Hepatocyte (in vitro differentiated cells): Measurements from ENCODE around the gene ARCN1. TPM values are rescaled to one million over a fixed set of nuclear protein-coding genes. Genes with fewer than 3 reads are reported as not detected.

Source experiments
- DNase-seq: peaks from one replicate; pipeline ENCODE4 v3.0.0-alpha.2; 2016; ENCODE audit warnings: low spot score
- H2AFZ ChIP-seq: fragments of 200-600 bp; sonication (generic); 2 replicates; pipeline ENCODE4 v1.6.0; 2016; ENCODE audit warnings: antibody characterized with exemption, mild to moderate bottlenecking
- H3K27ac ChIP-seq: fragments of 200-600 bp; sonication (generic); 2 replicates; pipeline ENCODE4 v1.5.1; 2016; ENCODE audit warnings: mild to moderate bottlenecking
- H3K27me3 ChIP-seq: fragments of 200-600 bp; sonication (generic); 2 replicates; pipeline ENCODE4 v1.6.1; 2016
- H3K36me3 ChIP-seq: fragments of 200-600 bp; sonication (generic); replicated peaks from 2 replicates; pipeline ENCODE4 v1.5.1; 2016; ENCODE audit warnings: low read depth; ENCODE audit not compliant: insufficient read depth
- H3K4me1 ChIP-seq: fragments of 200-600 bp; sonication (generic); 2 replicates; pipeline ENCODE4 v1.5.1; 2016; ENCODE audit warnings: mild to moderate bottlenecking, moderate library complexity; ENCODE audit not compliant: insufficient read depth
- H3K4me2 ChIP-seq: fragments of 200-600 bp; sonication (generic); 2 replicates; pipeline ENCODE4 v1.6.0; 2016
- H3K4me3 ChIP-seq: fragments of 200-600 bp; sonication (generic); 2 replicates; pipeline ENCODE4 v1.5.1; 2016; ENCODE audit warnings: mild to moderate bottlenecking
- H3K79me2 ChIP-seq: fragments of 200-600 bp; sonication (generic); 2 replicates; pipeline ENCODE4 v1.6.0; 2017; ENCODE audit warnings: mild to moderate bottlenecking
- H3K9me2 ChIP-seq: fragments of 200-600 bp; sonication (generic); replicated peaks from 2 replicates; pipeline ENCODE4 v1.6.0; 2017; ENCODE audit warnings: mild to moderate bottlenecking; ENCODE audit not compliant: insufficient read depth
- H3K9me3 ChIP-seq: fragments of 200-600 bp; sonication (generic); 2 replicates; pipeline ENCODE4 v1.5.1; 2016; ENCODE audit warnings: low read depth, mild to moderate bottlenecking
- H4K20me1 ChIP-seq: fragments of 200-600 bp; sonication (generic); 2 replicates; pipeline ENCODE4 v1.6.0; 2016; ENCODE audit warnings: mild to moderate bottlenecking; ENCODE audit not compliant: insufficient read depth, poor library complexity, severe bottlenecking
- EZH2 ChIP-seq: fragments of 200-600 bp; sonication (generic); IDR thresholded peaks from 2 replicates; pipeline ENCODE4 v1.6.1; 2016; ENCODE audit warnings: antibody characterized with exemption, mild to moderate bottlenecking, borderline replicate concordance
- EZH2phosphoT487 ChIP-seq: fragments of 200-600 bp; sonication (generic); IDR thresholded peaks from one replicate; pipeline ENCODE4 v1.6.1; 2018; ENCODE audit warnings: antibody characterized with exemption, mild to moderate bottlenecking, low read depth, moderate library complexity; ENCODE audit not compliant: unreplicated experiment, severe bottlenecking
- WGBS: methylation state at CpG from one replicate; pipeline ENCODE4 v1.1.6; 2016; ENCODE audit warnings: low lambda C conversion rate; ENCODE audit errors: missing lambda C conversion rate; 5-methylcytosine and 5-hydroxymethylcytosine counted together
- polyA plus RNA-seq: library from polyadenylated mRNA; unstranded; fragments of >200 nt; fragmentation: Nextera tagmentation; extraction: Ambion mirVana; gene quantifications from 2 replicates; pipeline ENCODE4 v1.2.1, GENCODE V29; 2016
- total RNA-seq: library from RNA; depleted of rRNA; stranded (reverse); fragments of >200 nt; gene quantifications from 2 replicates; pipeline ENCODE4 v1.2.3, GENCODE V29; 2014
- TF ChIP-seq, protein P1 (sequence below): fragments of 200-600 bp; sonication (generic); IDR thresholded peaks from 2 replicates; pipeline ENCODE4 v1.5.1; 2016; ENCODE audit warnings: antibody characterized with exemption, mild to moderate bottlenecking; ENCODE audit not compliant: poor library complexity

The ARCN1 gene
- total and polyA plus RNA-seq, 2 experiments from 2014 or later = 166 to 190 TPM

DNA sequence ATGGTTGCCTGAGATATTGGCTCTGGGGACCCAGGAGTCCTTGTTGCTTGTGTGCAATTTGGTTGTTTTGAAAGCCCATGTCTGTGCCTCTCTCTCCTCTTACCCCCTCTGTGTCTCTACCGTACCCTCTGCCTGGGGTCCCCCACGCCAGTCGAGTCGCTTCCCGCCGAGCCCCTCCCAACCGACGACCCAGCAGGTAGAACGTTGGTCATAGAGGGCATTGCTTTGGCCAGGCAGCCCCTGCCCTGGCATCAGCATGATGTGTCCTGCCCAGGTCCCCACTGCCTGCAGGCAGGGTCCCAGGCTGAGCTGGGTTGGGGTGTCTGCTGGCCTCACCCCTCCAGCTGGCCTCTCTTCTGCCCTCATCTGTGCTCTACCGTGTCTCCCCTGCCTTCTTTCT, 72.3 kb downstream of the ARCN1 start:
- 99% methylated on average over 10 of the region's 10 CpGs for WGBS
- no peaks in the 10 kb centered on the region for H4K20me1 ChIP-seq

DNA sequence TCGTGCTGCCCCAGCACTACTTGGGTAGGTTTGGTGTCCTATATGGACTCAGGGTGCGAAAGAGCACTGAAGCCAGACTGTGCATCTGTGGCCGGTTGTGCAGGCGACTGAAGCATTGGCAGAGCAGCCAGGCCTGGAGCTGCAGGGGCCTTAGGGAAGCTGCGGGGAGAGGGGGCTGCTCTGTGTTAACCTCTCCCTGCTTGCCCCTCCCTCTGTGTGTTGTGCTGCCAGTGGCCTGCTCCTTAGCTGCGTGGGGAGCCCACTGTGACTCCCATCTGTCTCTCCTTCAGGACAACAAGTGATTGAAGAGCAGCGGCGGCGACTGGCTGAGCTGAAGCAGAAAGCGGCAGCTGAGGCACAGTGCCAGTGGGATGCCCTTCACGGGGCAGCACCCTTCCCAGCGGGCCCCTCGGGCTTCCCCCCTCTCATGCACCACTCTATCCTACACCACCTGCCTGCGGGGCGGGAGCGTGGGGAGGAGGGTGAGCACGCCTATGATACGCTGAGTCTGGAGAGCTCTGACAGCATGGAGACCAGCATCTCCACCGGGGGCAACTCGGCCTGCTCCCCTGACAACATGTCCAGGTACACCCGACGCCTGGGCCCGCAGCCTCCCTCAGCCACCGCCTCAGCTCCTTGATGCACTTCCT, 73.0 kb downstream of the ARCN1 start:
- no peak overlapping the region for H3K4me3 ChIP-seq
- H4K20me1 ChIP-seq = no peaks in the 10 kb centered on the region
- WGBS = 98% methylated on average over 24 of the region's 24 CpGs
- H3K79me2 ChIP-seq = no peaks in the 10 kb centered on the region
- no peak overlapping the region for H2AFZ ChIP-seq
- H3K27ac ChIP-seq = no peak overlapping the region
- H3K36me3 ChIP-seq = no peaks in the 10 kb centered on the region
- H3K27me3 ChIP-seq = no peaks in the 10 kb centered on the region
- DNase-seq = no peak
- H3K4me1 ChIP-seq = peaks cover 9% of the 10 kb centered on the region
- H3K9me2 ChIP-seq = no peaks in the 10 kb centered on the region
- no peak overlapping the region for H3K4me2 ChIP-seq
- TF ChIP-seq EZH2 (no peak), EZH2phosphoT487 (no peak)
- TF ChIP-seq, protein P1, sequence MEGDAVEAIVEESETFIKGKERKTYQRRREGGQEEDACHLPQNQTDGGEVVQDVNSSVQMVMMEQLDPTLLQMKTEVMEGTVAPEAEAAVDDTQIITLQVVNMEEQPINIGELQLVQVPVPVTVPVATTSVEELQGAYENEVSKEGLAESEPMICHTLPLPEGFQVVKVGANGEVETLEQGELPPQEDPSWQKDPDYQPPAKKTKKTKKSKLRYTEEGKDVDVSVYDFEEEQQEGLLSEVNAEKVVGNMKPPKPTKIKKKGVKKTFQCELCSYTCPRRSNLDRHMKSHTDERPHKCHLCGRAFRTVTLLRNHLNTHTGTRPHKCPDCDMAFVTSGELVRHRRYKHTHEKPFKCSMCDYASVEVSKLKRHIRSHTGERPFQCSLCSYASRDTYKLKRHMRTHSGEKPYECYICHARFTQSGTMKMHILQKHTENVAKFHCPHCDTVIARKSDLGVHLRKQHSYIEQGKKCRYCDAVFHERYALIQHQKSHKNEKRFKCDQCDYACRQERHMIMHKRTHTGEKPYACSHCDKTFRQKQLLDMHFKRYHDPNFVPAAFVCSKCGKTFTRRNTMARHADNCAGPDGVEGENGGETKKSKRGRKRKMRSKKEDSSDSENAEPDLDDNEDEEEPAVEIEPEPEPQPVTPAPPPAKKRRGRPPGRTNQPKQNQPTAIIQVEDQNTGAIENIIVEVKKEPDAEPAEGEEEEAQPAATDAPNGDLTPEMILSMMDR = no peak
- no peaks in the 10 kb centered on the region for H3K9me3 ChIP-seq

More for the DNA sequence above, 72.3 kb downstream of the ARCN1 start:
- TF ChIP-seq EZH2 = no peak
- no peak for TF ChIP-seq EZH2phosphoT487
- TF ChIP-seq, protein P1 = no peak
- Histone ChIP-seq H3K36me3 (no peaks in the 10 kb centered on the region), H3K4me1 (peaks cover 9% of the 10 kb centered on the region), H2AFZ (no peak overlapping the region), H3K79me2 (no peaks in the 10 kb centered on the region), H3K27ac (no peak overlapping the region), H3K4me2 (no peak overlapping the region), H3K9me3 (no peaks in the 10 kb centered on the region), H3K9me2 (no peaks in the 10 kb centered on the region), H3K27me3 (no peaks in the 10 kb centered on the region), H3K4me3 (no peak overlapping the region)
- DNase-seq = no peak

DNA sequence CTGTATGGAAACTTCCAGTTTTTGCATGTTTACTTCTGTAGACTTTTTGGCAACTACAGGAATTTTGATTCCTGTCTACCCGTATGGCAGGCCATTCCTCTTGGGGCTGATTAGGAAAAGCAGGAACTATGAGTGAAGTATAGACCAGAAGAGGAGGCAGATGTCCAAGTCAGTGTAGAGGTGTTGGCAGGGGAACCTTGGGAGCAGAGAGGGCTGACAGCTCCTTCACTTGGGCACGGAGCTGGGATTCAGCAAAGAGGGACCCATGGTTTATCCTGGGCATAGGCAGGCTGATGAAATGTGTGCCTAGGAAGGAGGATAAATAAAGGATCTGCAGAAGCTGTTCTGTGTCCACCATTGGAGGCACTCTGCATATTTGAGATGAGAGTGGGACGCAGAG, 74.2 kb downstream of the ARCN1 start:
- H3K4me2 ChIP-seq = no peak overlapping the region
- H3K27me3 ChIP-seq = no peaks in the 10 kb centered on the region
- no peak for DNase-seq
- H3K4me1 ChIP-seq = peaks cover 9% of the 10 kb centered on the region
- no peaks in the 10 kb centered on the region for H4K20me1 ChIP-seq
- H2AFZ ChIP-seq = no peak overlapping the region
- no peak overlapping the region for H3K4me3 ChIP-seq
- H3K36me3 ChIP-seq = no peaks in the 10 kb centered on the region
- TF ChIP-seq, protein P1 = no peak
- no peak for TF ChIP-seq EZH2phosphoT487
- TF ChIP-seq EZH2 = no peak
- no peak overlapping the region for H3K27ac ChIP-seq
- WGBS = 74% methylated on average over 3 of the region's 3 CpGs
- H3K9me2 ChIP-seq = no peaks in the 10 kb centered on the region
- no peaks in the 10 kb centered on the region for H3K79me2 ChIP-seq
- H3K9me3 ChIP-seq = no peaks in the 10 kb centered on the region

DNA sequence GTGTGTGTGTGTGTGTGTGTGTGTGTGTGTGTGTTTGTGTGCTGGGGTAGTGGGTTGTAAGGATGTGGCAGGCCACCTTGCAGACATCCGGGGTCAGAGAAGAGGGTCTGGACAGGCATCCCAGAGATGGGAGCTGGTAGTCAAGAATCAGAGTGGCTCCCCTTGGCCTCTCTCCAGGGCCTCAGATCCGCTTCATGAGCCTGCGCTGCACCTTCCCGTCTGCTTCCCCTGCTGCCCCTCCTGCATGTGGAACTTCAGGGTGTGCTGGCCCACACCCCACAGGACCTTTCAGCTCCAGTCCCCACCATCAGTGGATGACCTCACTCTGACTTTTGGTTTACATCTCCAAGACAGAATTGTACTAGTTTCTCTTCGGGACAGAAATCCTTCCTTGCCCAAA, 76.1 kb downstream of the ARCN1 start:
- no peak for TF ChIP-seq EZH2
- TF ChIP-seq, protein P1 = no peak
- TF ChIP-seq EZH2phosphoT487 = no peak
- 88% methylated on average over 5 of the region's 5 CpGs for WGBS
- Histone ChIP-seq H3K4me2 (no peak overlapping the region), H3K27ac (no peak overlapping the region), H3K79me2 (no peaks in the 10 kb centered on the region), H3K4me1 (peaks cover 2% of the 10 kb centered on the region), H3K36me3 (no peaks in the 10 kb centered on the region), H4K20me1 (no peaks in the 10 kb centered on the region), H3K9me2 (no peaks in the 10 kb centered on the region), H2AFZ (no peak overlapping the region), H3K9me3 (no peaks in the 10 kb centered on the region), H3K27me3 (no peaks in the 10 kb centered on the region), H3K4me3 (no peak overlapping the region)
- no peak for DNase-seq
